MCF 10A (cell line): ENCODE results near the gene IMMP2L. TPM values are rescaled to one million over a fixed set of nuclear protein-coding genes. Genes with fewer than 3 reads are reported as not detected.

ENCODE experiments used
- BruUV-seq: library from RNA; stranded (reverse); fragments of 400-500 nt; replicated peaks from 2 replicates; lab custom pipeline; 2021; lab: Mats Ljungman, UMichigan
- CTCF ChIA-PET: fragments of 300-600 bp; sonication (Branson Sonifier 250); formaldehyde crosslinking; extraction: SDS; loops from one replicate; lab custom pipeline; 2021; ENCODE audit warnings: antibody characterized with exemption, inconsistent platforms; lab: Yijun Ruan, JAX
- POLR2A ChIA-PET: fragments of 300-600, 350-650 bp; sonication (Branson Sonifier 250); formaldehyde crosslinking; extraction: SDS; loops from one replicate; lab custom pipeline; 2020; ENCODE audit warnings: antibody characterized with exemption, inconsistent platforms; lab: Yijun Ruan, JAX
- DNase-seq: peaks from one replicate; pipeline ENCODE4 v3.0.0-alpha.2; 2018; ENCODE audit not compliant: unreplicated experiment
- H3K27ac Mint-ChIP-seq: one replicate; pipeline ENCODE4 v1.8.0; 2022; ENCODE audit warnings: mild to moderate bottlenecking, low read depth, mixed read lengths; ENCODE audit not compliant: unreplicated experiment
- H3K27me3 Mint-ChIP-seq: one replicate; pipeline ENCODE4 v1.8.0; 2022; ENCODE audit warnings: mixed read lengths; ENCODE audit not compliant: insufficient read depth, unreplicated experiment
- H3K36me3 Mint-ChIP-seq: one replicate; pipeline ENCODE4 v1.8.0; 2022; ENCODE audit warnings: mild to moderate bottlenecking, moderate library complexity, mixed read lengths; ENCODE audit not compliant: insufficient read depth, unreplicated experiment
- H3K4me1 Mint-ChIP-seq: one replicate; pipeline ENCODE4 v1.8.0; 2022; ENCODE audit warnings: mixed read lengths; ENCODE audit not compliant: insufficient read depth, unreplicated experiment
- H3K4me3 Mint-ChIP-seq: one replicate; pipeline ENCODE4 v1.8.0; 2022; ENCODE audit warnings: mild to moderate bottlenecking, moderate library complexity, mixed read lengths; ENCODE audit not compliant: unreplicated experiment
- H3K9me3 Mint-ChIP-seq: one replicate; pipeline ENCODE4 v1.8.0; 2022; ENCODE audit warnings: mixed read lengths; ENCODE audit not compliant: unreplicated experiment
- CTCF ChIP-seq: fragments of 200-600 bp; IDR thresholded peaks from one replicate; pipeline ENCODE4 v1.8.0; 2022; ENCODE audit warnings: antibody characterized with exemption, mild to moderate bottlenecking; ENCODE audit not compliant: unreplicated experiment
- intact Hi-C: fragments of 100-400 bp; cut with micrococcal nuclease; formaldehyde crosslinking; loops from 2 replicates; pipeline ENCODE4 v1.14.1; 2022
- total RNA-seq: library from RNA; stranded (reverse); gene quantifications from 2 replicates; pipeline ENCODE4 v1.2.3, GENCODE V29; 2022

The IMMP2L gene
- total RNA-seq, 1 experiment from 2014 or later, result 23.7 TPM

- DNase-seq, result no peak
- H3K4me3 Mint-ChIP-seq, result no peak overlapping the region
- peaks cover 4% of the 10 kb centered on the region for H3K36me3 Mint-ChIP-seq
- intact Hi-C loops, result no loop called here
- no peaks in the 10 kb centered on the region for H3K27me3 Mint-ChIP-seq
- H3K27ac Mint-ChIP-seq, result no peak overlapping the region
- ChIA-PET POLR2A (no interaction called here), CTCF (no interaction called here)
- BruUV-seq, result no TSS peak
- no peak for TF ChIP-seq CTCF
- H3K4me1 Mint-ChIP-seq, result peaks cover 15% of the 10 kb centered on the region
- peaks cover 4% of the 10 kb centered on the region for H3K9me3 Mint-ChIP-seq
Observed at GRCh38 chr7:111068618-111069017, 493.7 kb downstream of the IMMP2L start.

GRCh38 chr7:111067682-111068081 is 494.6 kb downstream of the IMMP2L start:
- POLR2A ChIA-PET, result no interaction called here

GRCh38 chr7:111067251-111067650 is 495.0 kb downstream of the IMMP2L start:
- H3K27me3 Mint-ChIP-seq, result no peaks in the 10 kb centered on the region
- H3K4me1 Mint-ChIP-seq, result peaks cover 6% of the 10 kb centered on the region
- peaks cover 6% of the 10 kb centered on the region for H3K36me3 Mint-ChIP-seq
- no peak for TF ChIP-seq CTCF
- CTCF ChIA-PET, result no interaction called here
- H3K27ac Mint-ChIP-seq, result no peak overlapping the region
- POLR2A ChIA-PET, result no interaction called here
- no peak for DNase-seq
- intact Hi-C loops, result no loop called here
- BruUV-seq, result no TSS peak
- peaks cover 9% of the 10 kb centered on the region for H3K9me3 Mint-ChIP-seq
- H3K4me3 Mint-ChIP-seq, result no peak overlapping the region

More at GRCh38 chr7:111067682-111068081, 494.6 kb downstream of the IMMP2L start:
- no TSS peak for BruUV-seq
- Mint-ChIP-seq H3K4me1 (peaks cover 8% of the 10 kb centered on the region), H3K36me3 (peaks cover 6% of the 10 kb centered on the region), H3K27ac (no peak overlapping the region), H3K9me3 (peaks cover 9% of the 10 kb centered on the region), H3K4me3 (no peak overlapping the region), H3K27me3 (no peaks in the 10 kb centered on the region)
- CTCF ChIA-PET, result no interaction called here
- intact Hi-C loops, result no loop called here
- no peak for TF ChIP-seq CTCF
- no peak for DNase-seq

GRCh38 chr7:111063166-111063565 is 499.1 kb downstream of the IMMP2L start:
- no peak for TF ChIP-seq CTCF
- CTCF ChIA-PET, result no interaction called here
- no TSS peak for BruUV-seq
- no peaks in the 10 kb centered on the region for H3K4me1 Mint-ChIP-seq
- no peak overlapping the region for H3K27ac Mint-ChIP-seq
- POLR2A ChIA-PET, result no interaction called here
- peaks cover 6% of the 10 kb centered on the region for H3K36me3 Mint-ChIP-seq
- intact Hi-C loops, result no loop called here
- no peak for DNase-seq
- H3K4me3 Mint-ChIP-seq, result no peak overlapping the region
- no peaks in the 10 kb centered on the region for H3K27me3 Mint-ChIP-seq
- peaks cover 9% of the 10 kb centered on the region for H3K9me3 Mint-ChIP-seq
